CD8-positive, alpha-beta memory T cell (primary cell): ENCODE results near the gene VAV3. TPM values are rescaled to one million over a fixed set of nuclear protein-coding genes. Genes with fewer than 3 reads are reported as not detected.

Experiments
- CTCF ChIA-PET: fragments of 350-600 bp; sonication (Branson Sonifier 250); formaldehyde crosslinking; loops from one replicate; lab custom pipeline; 2021; ENCODE audit warnings: antibody characterized with exemption; lab: Charles Lee
- POLR2A ChIA-PET: fragments of 350-600 bp; sonication (Branson Sonifier 250); formaldehyde crosslinking; loops from one replicate; lab custom pipeline; 2021; ENCODE audit warnings: antibody characterized with exemption; lab: Charles Lee
- DNase-seq, 5 donors: peaks; one replicate each; pipeline versions ENCODE4 v3.0.0 to v3.0.0-alpha.2; 2020 to 2022; ENCODE audit warnings: mixed read lengths in 1 of 5
- H3K27ac ChIP-seq: one replicate; pipeline ENCODE4 v1.7.0; 2013; ENCODE audit warnings: low read depth, mild to moderate bottlenecking, low read length, moderate library complexity
- H3K27me3 ChIP-seq: 2 replicates; pipeline ENCODE4 v1.7.0; 2013; ENCODE audit warnings: low read length, mild to moderate bottlenecking; ENCODE audit not compliant: insufficient read depth, poor library complexity, severe bottlenecking
- H3K36me3 ChIP-seq: 2 replicates; pipeline ENCODE4 v1.7.0; 2013; ENCODE audit warnings: mild to moderate bottlenecking, low read length, moderate library complexity; ENCODE audit not compliant: insufficient read depth
- H3K4me1 ChIP-seq: 2 replicates; pipeline ENCODE4 v1.7.0; 2013; ENCODE audit warnings: mild to moderate bottlenecking, low read length, moderate library complexity; ENCODE audit not compliant: insufficient read depth
- H3K4me3 ChIP-seq: 2 replicates; pipeline ENCODE4 v1.7.0; 2013; ENCODE audit warnings: mild to moderate bottlenecking, low read length
- H3K9me3 ChIP-seq: 2 replicates; pipeline ENCODE4 v1.7.0; 2013; ENCODE audit warnings: mild to moderate bottlenecking, low read length
- H3K27ac Mint-ChIP-seq, 8 donors: one replicate each; pipeline ENCODE4 v1.8.0; 2020 to 2021; ENCODE audit warnings: mixed read lengths in 8 of 8, mild to moderate bottlenecking in 6 of 8, inconsistent platforms in 3 of 8, moderate library complexity in 3 of 8
- H3K27me3 Mint-ChIP-seq, 2 donors: one replicate each; pipeline ENCODE4 v1.8.0; 2020 to 2021; ENCODE audit warnings: mixed read lengths in 2 of 2, mild to moderate bottlenecking in 1 of 2, moderate library complexity in 1 of 2
- H3K36me3 Mint-ChIP-seq, 3 donors: one replicate each; pipeline ENCODE4 v1.8.0; 2020 to 2021; ENCODE audit warnings: mixed read lengths in 3 of 3, inconsistent platforms in 1 of 3, mild to moderate bottlenecking in 1 of 3
- H3K4me1 Mint-ChIP-seq, 3 donors: one replicate each; pipeline ENCODE4 v1.8.0; 2020 to 2021; ENCODE audit warnings: mixed read lengths in 3 of 3, inconsistent platforms in 1 of 3, mild to moderate bottlenecking in 1 of 3
- H3K4me3 Mint-ChIP-seq, 7 donors: one replicate each; pipeline ENCODE4 v1.8.0; 2020 to 2021; ENCODE audit warnings: mixed read lengths in 7 of 7, mild to moderate bottlenecking in 6 of 7, moderate library complexity in 4 of 7, inconsistent platforms in 2 of 7
- H3K9me3 Mint-ChIP-seq, 5 donors: one replicate each; pipeline ENCODE4 v1.8.0; 2020 to 2022; ENCODE audit warnings: mixed read lengths in 5 of 5, mild to moderate bottlenecking in 3 of 5, moderate library complexity in 2 of 5, inconsistent platforms in 1 of 5
- polyA plus RNA-seq: library from polyadenylated mRNA; unstranded; fragments of 300-500 nt; fragmentation: Illumina TruSeq; gene quantifications from one replicate; pipeline ENCODE4 v1.2.3, GENCODE V29; 2021
- total RNA-seq, 2 experiments: library from RNA; stranded (reverse); gene quantifications; one replicate each; pipeline ENCODE4 v1.2.3, GENCODE V29; 2021

VAV3 gene
- total and polyA plus RNA-seq, 3 experiments from 2014 or later, result 4.4 to 13.7 (median 4.7) TPM

GRCh38 chr1:107840725-107841124, 124.3 kb downstream of the VAV3 start:
- H3K27me3 ChIP-seq, result no peaks in the 10 kb centered on the region
- H3K9me3 ChIP-seq, result no peaks in the 10 kb centered on the region
- peak in 1 of 5 donors; percentile 34 for DNase-seq
- Mint-ChIP-seq H3K27ac (peak overlapping the region; percentile 59 to 92 (median 72)), H3K4me1 (peaks cover 91 to 94% (median 93%) of the 10 kb centered on the region in 3 donors), H3K36me3 (peaks cover 3 to 29% (median 7%) of the 10 kb centered on the region in 3 donors), H3K9me3 (peaks cover 10 to 19% (median 12%) of the 10 kb centered on the region in 5 donors), H3K27me3 (peaks cover 0 to 1% of the 10 kb centered on the region in 2 donors), H3K4me3 (peak overlapping the region; percentile 12 to 77 (median 63))
- H3K27ac ChIP-seq, result peak overlapping the region; percentile 2
- H3K4me1 ChIP-seq, result peaks cover 51% of the 10 kb centered on the region
- no peak overlapping the region for H3K4me3 ChIP-seq
- ChIA-PET CTCF (interaction anchor here (1.5 kb wide), 1 partner anchor 58 kb away, joined by 3 read pairs; no protein-coding TSS in a partner anchor), POLR2A (no interaction called here)
- no peaks in the 10 kb centered on the region for H3K36me3 ChIP-seq

DNA sequence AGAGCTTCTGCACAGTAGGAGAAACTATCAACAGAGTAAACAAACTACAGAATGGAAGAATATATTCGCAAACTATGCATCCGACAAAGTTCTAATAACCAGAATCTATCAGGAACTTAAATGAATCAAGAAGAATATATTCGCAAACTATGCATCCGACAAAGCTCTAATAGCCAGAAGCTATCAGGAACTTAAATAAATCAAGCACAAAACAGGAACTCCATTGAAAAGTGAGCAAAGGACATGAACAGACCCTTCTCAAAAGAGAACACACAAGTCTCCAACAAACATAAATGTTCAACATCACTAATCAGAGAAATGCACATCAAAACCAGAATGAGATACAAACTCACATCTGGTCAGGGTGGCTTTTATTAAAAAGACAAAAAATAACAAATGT, 126.9 kb downstream of the VAV3 start:
- peaks cover 84 to 89% (median 87%) of the 10 kb centered on the region in 3 donors for H3K4me1 Mint-ChIP-seq
- ChIA-PET CTCF (no interaction called here), POLR2A (no interaction called here)
- Histone ChIP-seq H3K9me3 (no peaks in the 10 kb centered on the region), H3K27me3 (no peaks in the 10 kb centered on the region), H3K4me3 (no peak overlapping the region), H3K4me1 (peaks cover 32% of the 10 kb centered on the region), H3K36me3 (no peaks in the 10 kb centered on the region), H3K27ac (no peak overlapping the region)
- H3K4me3 Mint-ChIP-seq, result no peak overlapping the region
- no peaks in the 10 kb centered on the region for H3K27me3 Mint-ChIP-seq
- peaks cover 1 to 24% (median 3%) of the 10 kb centered on the region in 3 donors for H3K36me3 Mint-ChIP-seq
- DNase-seq, result no peak
- peak overlapping the region in 2 of 8 donors; percentile 19 to 49 for H3K27ac Mint-ChIP-seq
- H3K9me3 Mint-ChIP-seq, result peaks cover 3 to 10% (median 5%) of the 10 kb centered on the region in 5 donors

GRCh38 chr1:107835151-107835670, 129.8 kb downstream of the VAV3 start:
- Mint-ChIP-seq H3K27ac (peak overlapping the region in 2 of 8 donors; percentile 73 to 92), H3K9me3 (peaks cover 3 to 10% (median 5%) of the 10 kb centered on the region in 5 donors)
- no peak overlapping the region for H3K27ac ChIP-seq

DNA sequence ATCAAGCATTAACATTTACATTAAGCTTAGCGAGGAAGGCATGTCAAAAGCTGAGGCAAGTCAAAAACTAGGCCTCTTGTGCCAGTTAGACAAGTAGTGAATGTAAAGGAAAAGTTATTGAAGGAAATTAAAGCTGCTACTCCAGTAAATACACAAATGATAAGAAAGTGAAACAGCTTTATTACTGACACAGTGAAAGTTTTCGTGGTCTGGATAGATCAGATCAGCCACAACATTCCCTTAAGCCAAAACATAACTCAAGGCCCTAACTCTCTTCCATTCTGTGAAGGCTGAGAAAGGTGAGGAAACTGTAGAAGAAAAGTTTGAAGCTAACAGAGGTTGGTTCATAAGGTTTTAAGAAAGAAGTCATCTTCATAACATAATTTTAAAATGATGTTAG, 131.9 kb downstream of the VAV3 start:
- no peaks in the 10 kb centered on the region for H3K27me3 ChIP-seq
- no peaks in the 10 kb centered on the region for H3K9me3 ChIP-seq
- H3K36me3 ChIP-seq, result no peaks in the 10 kb centered on the region
- Mint-ChIP-seq H3K9me3 (peaks cover 3 to 10% (median 5%) of the 10 kb centered on the region in 5 donors), H3K27me3 (no peaks in the 10 kb centered on the region), H3K4me1 (peaks cover 82 to 87% (median 86%) of the 10 kb centered on the region in 3 donors), H3K4me3 (peak overlapping the region in 1 of 7 donors; percentile 40), H3K36me3 (peaks cover 1 to 28% (median 6%) of the 10 kb centered on the region in 3 donors), H3K27ac (peak overlapping the region in 2 of 8 donors; percentile 17 to 49)
- peaks cover 24% of the 10 kb centered on the region for H3K4me1 ChIP-seq
- no peak for DNase-seq
- ChIA-PET POLR2A (interaction anchor here (0.6 kb wide), 1 partner anchor 9 kb away, joined by 3 read pairs; no protein-coding TSS in a partner anchor), CTCF (no interaction called here)
- H3K4me3 ChIP-seq, result no peak overlapping the region
- H3K27ac ChIP-seq, result no peak overlapping the region

More at GRCh38 chr1:107835151-107835670, 129.8 kb downstream of the VAV3 start:
- ChIA-PET POLR2A (no interaction called here), CTCF (no interaction called here)
- Mint-ChIP-seq H3K4me1 (peaks cover 78 to 83% (median 83%) of the 10 kb centered on the region in 3 donors), H3K36me3 (peaks cover 1 to 29% (median 5%) of the 10 kb centered on the region in 3 donors), H3K4me3 (peak overlapping the region in 1 of 7 donors; percentile 2), H3K27me3 (no peaks in the 10 kb centered on the region)
- Histone ChIP-seq H3K4me1 (peaks cover 12% of the 10 kb centered on the region), H3K9me3 (no peaks in the 10 kb centered on the region), H3K27me3 (no peaks in the 10 kb centered on the region), H3K36me3 (no peaks in the 10 kb centered on the region), H3K4me3 (no peak overlapping the region)
- no peak for DNase-seq

- ChIA-PET POLR2A (no interaction called here), CTCF (no interaction called here)
- Mint-ChIP-seq H3K36me3 (peaks cover 0 to 17% (median 5%) of the 10 kb centered on the region in 3 donors), H3K4me1 (peaks cover 82 to 90% (median 89%) of the 10 kb centered on the region in 3 donors), H3K9me3 (no peaks in the 10 kb centered on the region), H3K27ac (peak overlapping the region in 2 of 8 donors; percentile 2 to 35), H3K27me3 (no peaks in the 10 kb centered on the region), H3K4me3 (peak overlapping the region in 3 of 7 donors; percentile 23 to 57 (median 48))
- Histone ChIP-seq H3K9me3 (no peaks in the 10 kb centered on the region), H3K4me3 (no peak overlapping the region), H3K4me1 (peaks cover 29% of the 10 kb centered on the region), H3K27ac (no peak overlapping the region), H3K27me3 (no peaks in the 10 kb centered on the region), H3K36me3 (no peaks in the 10 kb centered on the region)
- DNase-seq, result no peak
These were observed 133.1 kb downstream of the VAV3 start for GRCh38 chr1:107831921-107832320.

- no peak overlapping the region for H3K27ac ChIP-seq
- ChIA-PET CTCF (no interaction called here), POLR2A (no interaction called here)
- H3K27me3 ChIP-seq, result no peaks in the 10 kb centered on the region
- H3K36me3 ChIP-seq, result no peaks in the 10 kb centered on the region
- peaks cover 34% of the 10 kb centered on the region for H3K4me1 ChIP-seq
- no peak for DNase-seq
- H3K27ac Mint-ChIP-seq, result peak overlapping the region; percentile 33 to 89 (median 65)
- peaks cover 0 to 10% (median 3%) of the 10 kb centered on the region in 3 donors for H3K36me3 Mint-ChIP-seq
- H3K4me1 Mint-ChIP-seq, result peaks cover 72 to 89% (median 82%) of the 10 kb centered on the region in 3 donors
- H3K27me3 Mint-ChIP-seq, result no peaks in the 10 kb centered on the region
- H3K9me3 Mint-ChIP-seq, result no peaks in the 10 kb centered on the region
- no peak overlapping the region for H3K4me3 ChIP-seq
- no peaks in the 10 kb centered on the region for H3K9me3 ChIP-seq
- peak overlapping the region in 4 of 7 donors; percentile 33 to 71 (median 50) for H3K4me3 Mint-ChIP-seq
These were observed 134.5 kb downstream of the VAV3 start for GRCh38 chr1:107830526-107830925.

DNA sequence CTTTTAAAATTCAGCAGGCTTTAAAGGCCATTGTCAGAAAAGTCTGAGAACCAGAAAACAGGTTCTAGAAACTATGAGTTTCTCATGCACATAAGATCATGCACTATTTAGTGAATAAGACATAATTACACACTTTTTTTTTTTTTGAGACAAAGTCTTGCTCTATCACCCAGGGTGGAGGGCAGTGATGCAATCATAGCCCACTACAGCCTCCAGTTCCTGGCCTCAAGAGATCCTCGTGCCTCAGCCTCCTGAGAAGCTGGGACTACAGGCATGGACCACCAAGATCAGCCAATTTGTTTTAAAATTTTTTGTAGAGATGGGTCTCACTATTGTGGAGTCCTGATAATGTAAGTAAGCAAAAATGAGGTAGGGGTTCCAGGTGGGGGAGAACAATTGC, 134.9 kb downstream of the VAV3 start:
- H3K36me3 Mint-ChIP-seq, result peaks cover 0 to 10% (median 3%) of the 10 kb centered on the region in 3 donors
- H3K27ac Mint-ChIP-seq, result peak overlapping the region in 7 of 8 donors; percentile 48 to 86 (median 72)
- H3K36me3 ChIP-seq, result no peaks in the 10 kb centered on the region
- no peak overlapping the region for H3K27ac ChIP-seq
- peaks cover 72 to 89% (median 81%) of the 10 kb centered on the region in 3 donors for H3K4me1 Mint-ChIP-seq
- peaks cover 35% of the 10 kb centered on the region for H3K4me1 ChIP-seq
- no peaks in the 10 kb centered on the region for H3K9me3 ChIP-seq
- H3K4me3 Mint-ChIP-seq, result peak overlapping the region in 4 of 7 donors; percentile 16 to 71 (median 40)
- H3K27me3 Mint-ChIP-seq, result no peaks in the 10 kb centered on the region
- no peaks in the 10 kb centered on the region for H3K27me3 ChIP-seq
- DNase-seq, result no peak
- H3K4me3 ChIP-seq, result no peak overlapping the region
- POLR2A ChIA-PET, result no interaction called here
- no peaks in the 10 kb centered on the region for H3K9me3 Mint-ChIP-seq
- CTCF ChIA-PET, result interaction anchor here (1.4 kb wide), 1 partner anchor 13 kb away, joined by 3 read pairs; no protein-coding TSS in a partner anchor
